Measurements from ENCODE around the gene SH3TC1.

- TF ChIP-seq, protein P1, sequence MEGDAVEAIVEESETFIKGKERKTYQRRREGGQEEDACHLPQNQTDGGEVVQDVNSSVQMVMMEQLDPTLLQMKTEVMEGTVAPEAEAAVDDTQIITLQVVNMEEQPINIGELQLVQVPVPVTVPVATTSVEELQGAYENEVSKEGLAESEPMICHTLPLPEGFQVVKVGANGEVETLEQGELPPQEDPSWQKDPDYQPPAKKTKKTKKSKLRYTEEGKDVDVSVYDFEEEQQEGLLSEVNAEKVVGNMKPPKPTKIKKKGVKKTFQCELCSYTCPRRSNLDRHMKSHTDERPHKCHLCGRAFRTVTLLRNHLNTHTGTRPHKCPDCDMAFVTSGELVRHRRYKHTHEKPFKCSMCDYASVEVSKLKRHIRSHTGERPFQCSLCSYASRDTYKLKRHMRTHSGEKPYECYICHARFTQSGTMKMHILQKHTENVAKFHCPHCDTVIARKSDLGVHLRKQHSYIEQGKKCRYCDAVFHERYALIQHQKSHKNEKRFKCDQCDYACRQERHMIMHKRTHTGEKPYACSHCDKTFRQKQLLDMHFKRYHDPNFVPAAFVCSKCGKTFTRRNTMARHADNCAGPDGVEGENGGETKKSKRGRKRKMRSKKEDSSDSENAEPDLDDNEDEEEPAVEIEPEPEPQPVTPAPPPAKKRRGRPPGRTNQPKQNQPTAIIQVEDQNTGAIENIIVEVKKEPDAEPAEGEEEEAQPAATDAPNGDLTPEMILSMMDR (IDR thresholded peaks at IDR 0.05), result no peak
- TF ChIP-seq POLR2A (IDR thresholded peaks at IDR 0.05), result no peak
These were observed 45.1 kb downstream of the SH3TC1 start for GRCh38 chr4:8244001-8244757.

Data from gastroesophageal sphincter (tissue), 3 donors.